ENCODE results near the gene LAIR1. TPM values are rescaled to one million over a fixed set of nuclear protein-coding genes. Genes with fewer than 3 reads are reported as not detected.

LAIR1 gene
- total and polyA plus RNA-seq, 4 donors: 1.2 to 16.3 (median 4.8) TPM

- TF ChIP-seq CTCF (IDR thresholded peaks at IDR 0.05; ENCODE audit: low read depth, low read length, missing input control) (no peak), JUND (IDR thresholded peaks at IDR 0.05) (no peak), RAD21 (IDR thresholded peaks at IDR 0.05) (no peak)
Observed at GRCh38 chr19:54312011-54312410, 52.7 kb downstream of the LAIR1 start (continued).

- no peak overlapping the region for H3K9ac ChIP-seq (ENCODE audit: low read depth in 1 of 2, low read length in 2 of 2)
- TF ChIP-seq HNF4G (IDR thresholded peaks at IDR 0.05) (no peak), GABPA (IDR thresholded peaks at IDR 0.05 in 1 of 2, conservative IDR thresholded peaks at IDR 0.05 in 1 of 2) (no peak), ZBTB33 (IDR thresholded peaks at IDR 0.05) (no peak), NR2F2 (IDR thresholded peaks at IDR 0.05) (no peak), FOXA2 (IDR thresholded peaks at IDR 0.05) (no peak), ATF3 (IDR thresholded peaks at IDR 0.05) (no peak), RXRA (IDR thresholded peaks at IDR 0.05) (no peak), TAF1 (conservative IDR thresholded peaks at IDR 0.05) (no peak), REST (IDR thresholded peaks at IDR 0.05) (no peak), HNF4A (conservative IDR thresholded peaks at IDR 0.05) (no peak), JUND (IDR thresholded peaks at IDR 0.05) (no peak)
- DNase-seq (ENCODE audit: low spot score): no peak
- no peak overlapping the region for H3K27ac ChIP-seq (ENCODE audit: low read depth in 1 of 2, low read length in 2 of 2)
- no peaks in the 10 kb centered on the region for H3K4me1 ChIP-seq (ENCODE audit: control insufficient read depth in 4 of 4, insufficient read depth in 4 of 4, low read length in 3 of 4)
- no peak overlapping the region for H3K4me3 ChIP-seq (ENCODE audit: low read depth in 1 of 3, low read length in 3 of 3)
- 53% methylated on average over 5 of the region's 5 CpGs for WGBS
- H3K9me3 ChIP-seq (ENCODE audit: control insufficient read depth in 4 of 4, low read length in 3 of 4): peaks cover 0 to 2% (median 0%) of the 10 kb centered on the region in 4 donors
- peaks cover 0 to 3% (median 1%) of the 10 kb centered on the region in 4 donors for H3K27me3 ChIP-seq (ENCODE audit: control insufficient read depth in 4 of 4, insufficient read depth in 4 of 4, low read length in 3 of 4)
- no peaks in the 10 kb centered on the region for H3K36me3 ChIP-seq (ENCODE audit: control insufficient read depth in 4 of 4, insufficient read depth in 3 of 4, low read depth in 1 of 4, low read length in 3 of 4)
Observed at GRCh38 chr19:54311486-54311885, 53.2 kb downstream of the LAIR1 start.

GRCh38 chr19:54310543-54310942, 54.2 kb downstream of the LAIR1 start:
- WGBS: 68% methylated on average over 5 of the region's 5 CpGs
- Histone ChIP-seq H3K9me3 (ENCODE audit: control insufficient read depth in 4 of 4, low read length in 3 of 4) (peaks cover 0 to 2% (median under 1%) of the 10 kb centered on the region in 4 donors), H3K27me3 (ENCODE audit: control insufficient read depth in 4 of 4, insufficient read depth in 4 of 4, low read length in 3 of 4) (peaks cover 0 to 5% (median 0%) of the 10 kb centered on the region in 4 donors), H3K4me3 (ENCODE audit: low read depth in 1 of 3, low read length in 3 of 3) (no peak overlapping the region), H3K36me3 (ENCODE audit: control insufficient read depth in 4 of 4, insufficient read depth in 3 of 4, low read depth in 1 of 4, low read length in 3 of 4) (no peaks in the 10 kb centered on the region), H3K4me1 (ENCODE audit: control insufficient read depth in 4 of 4, insufficient read depth in 4 of 4, low read length in 3 of 4) (no peaks in the 10 kb centered on the region), H3K27ac (ENCODE audit: low read depth in 1 of 2, low read length in 2 of 2) (no peak overlapping the region), H3K9ac (ENCODE audit: low read depth in 1 of 2, low read length in 2 of 2) (no peak overlapping the region)
- TF ChIP-seq EGR1 (IDR thresholded peaks at IDR 0.05; ENCODE audit: low read depth in 2 of 2) (no peak), HNF4A (conservative IDR thresholded peaks at IDR 0.05) (no peak), FOXA1 (IDR thresholded peaks at IDR 0.05) (no peak), HNF4G (IDR thresholded peaks at IDR 0.05) (no peak), ZBTB33 (IDR thresholded peaks at IDR 0.05) (no peak), TAF1 (conservative IDR thresholded peaks at IDR 0.05) (no peak)
- DNase-seq (ENCODE audit: low spot score): no peak

Data from liver (tissue), 9 donors.